ENCODE measurements around the gene HK2.

- no peak for TF ChIP-seq POLR2A (IDR thresholded peaks at IDR 0.05)
- TF ChIP-seq, protein P1, sequence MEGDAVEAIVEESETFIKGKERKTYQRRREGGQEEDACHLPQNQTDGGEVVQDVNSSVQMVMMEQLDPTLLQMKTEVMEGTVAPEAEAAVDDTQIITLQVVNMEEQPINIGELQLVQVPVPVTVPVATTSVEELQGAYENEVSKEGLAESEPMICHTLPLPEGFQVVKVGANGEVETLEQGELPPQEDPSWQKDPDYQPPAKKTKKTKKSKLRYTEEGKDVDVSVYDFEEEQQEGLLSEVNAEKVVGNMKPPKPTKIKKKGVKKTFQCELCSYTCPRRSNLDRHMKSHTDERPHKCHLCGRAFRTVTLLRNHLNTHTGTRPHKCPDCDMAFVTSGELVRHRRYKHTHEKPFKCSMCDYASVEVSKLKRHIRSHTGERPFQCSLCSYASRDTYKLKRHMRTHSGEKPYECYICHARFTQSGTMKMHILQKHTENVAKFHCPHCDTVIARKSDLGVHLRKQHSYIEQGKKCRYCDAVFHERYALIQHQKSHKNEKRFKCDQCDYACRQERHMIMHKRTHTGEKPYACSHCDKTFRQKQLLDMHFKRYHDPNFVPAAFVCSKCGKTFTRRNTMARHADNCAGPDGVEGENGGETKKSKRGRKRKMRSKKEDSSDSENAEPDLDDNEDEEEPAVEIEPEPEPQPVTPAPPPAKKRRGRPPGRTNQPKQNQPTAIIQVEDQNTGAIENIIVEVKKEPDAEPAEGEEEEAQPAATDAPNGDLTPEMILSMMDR (IDR thresholded peaks at IDR 0.05), result no peak
- no peak for TF ChIP-seq POLR2AphosphoS5 (IDR thresholded peaks at IDR 0.05)
These were observed 84.0 kb downstream of the HK2 start for GRCh38 chr2:74917702-74918619.
